Cardiac muscle cell (in vitro differentiated cells and primary cell): ENCODE measurements around the gene LDB2. TPM values are rescaled to one million over a fixed set of nuclear protein-coding genes. Genes with fewer than 3 reads are reported as not detected.

ENCODE experiments used
- DNase-seq, 2 donors: peaks; one replicate each; pipeline versions ENCODE4 v3.0.0 to v3.0.0-alpha.2; 2010 to 2017; ENCODE audit warnings: low read depth in 1 of 2, low spot score in 1 of 2
- H3K27ac ChIP-seq: fragments of 200-600 bp; sonication (generic); 2 replicates; pipeline ENCODE4 v1.5.1; 2016
- H3K27me3 ChIP-seq: fragments of 200-600 bp; sonication (generic); 2 replicates; pipeline ENCODE4 v1.6.0; 2016; ENCODE audit warnings: control low read depth
- H3K36me3 ChIP-seq: fragments of 200-600 bp; sonication (generic); 2 replicates; pipeline ENCODE4 v1.5.1; 2016; ENCODE audit warnings: control low read depth
- H3K4me1 ChIP-seq: fragments of 200-600 bp; sonication (generic); 2 replicates; pipeline ENCODE4 v1.8.1; 2017; ENCODE audit warnings: low read depth, mild to moderate bottlenecking, mixed run types
- H3K4me3 ChIP-seq: fragments of 200-600 bp; sonication (generic); 2 replicates; pipeline ENCODE4 v1.5.1; 2016; ENCODE audit warnings: mild to moderate bottlenecking
- H3K9me3 ChIP-seq: fragments of 200-600 bp; sonication (generic); 2 replicates; pipeline ENCODE4 v1.5.1; 2017; ENCODE audit warnings: low read depth, mild to moderate bottlenecking, control low read depth
- polyA plus RNA-seq: library from polyadenylated mRNA; unstranded; fragments of >200 nt; fragmentation: Nextera tagmentation; extraction: Ambion mirVana; gene quantifications from 2 replicates; pipeline ENCODE4 v1.2.1, GENCODE V29; 2016
- total RNA-seq: library from RNA; depleted of rRNA; stranded (reverse); fragments of >200 nt; gene quantifications from 2 replicates; pipeline ENCODE4 v1.2.3, GENCODE V29; 2016
- TF ChIP-seq, protein P1 (sequence below): IDR thresholded peaks from 2 replicates; pipeline ENCODE4 v1.5.1; 2012; ENCODE audit warnings: low read depth, mild to moderate bottlenecking, low read length

LDB2 gene
- total and polyA plus RNA-seq, 2 experiments from 2014 or later, result 10.4 to 12.4 TPM

- H3K27ac ChIP-seq, result no peak overlapping the region
- H3K9me3 ChIP-seq, result no peaks in the 10 kb centered on the region
- H3K4me3 ChIP-seq, result no peak overlapping the region
- peaks cover 6% of the 10 kb centered on the region for H3K4me1 ChIP-seq
- peak in 1 of 2 donors; percentile 46 for DNase-seq
- TF ChIP-seq, protein P1, sequence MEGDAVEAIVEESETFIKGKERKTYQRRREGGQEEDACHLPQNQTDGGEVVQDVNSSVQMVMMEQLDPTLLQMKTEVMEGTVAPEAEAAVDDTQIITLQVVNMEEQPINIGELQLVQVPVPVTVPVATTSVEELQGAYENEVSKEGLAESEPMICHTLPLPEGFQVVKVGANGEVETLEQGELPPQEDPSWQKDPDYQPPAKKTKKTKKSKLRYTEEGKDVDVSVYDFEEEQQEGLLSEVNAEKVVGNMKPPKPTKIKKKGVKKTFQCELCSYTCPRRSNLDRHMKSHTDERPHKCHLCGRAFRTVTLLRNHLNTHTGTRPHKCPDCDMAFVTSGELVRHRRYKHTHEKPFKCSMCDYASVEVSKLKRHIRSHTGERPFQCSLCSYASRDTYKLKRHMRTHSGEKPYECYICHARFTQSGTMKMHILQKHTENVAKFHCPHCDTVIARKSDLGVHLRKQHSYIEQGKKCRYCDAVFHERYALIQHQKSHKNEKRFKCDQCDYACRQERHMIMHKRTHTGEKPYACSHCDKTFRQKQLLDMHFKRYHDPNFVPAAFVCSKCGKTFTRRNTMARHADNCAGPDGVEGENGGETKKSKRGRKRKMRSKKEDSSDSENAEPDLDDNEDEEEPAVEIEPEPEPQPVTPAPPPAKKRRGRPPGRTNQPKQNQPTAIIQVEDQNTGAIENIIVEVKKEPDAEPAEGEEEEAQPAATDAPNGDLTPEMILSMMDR, result no peak
- H3K36me3 ChIP-seq, result no peaks in the 10 kb centered on the region
- H3K27me3 ChIP-seq, result no peaks in the 10 kb centered on the region
Measured at GRCh38 chr4:16677001-16677944, 221.2 kb downstream of the LDB2 start.

DNA sequence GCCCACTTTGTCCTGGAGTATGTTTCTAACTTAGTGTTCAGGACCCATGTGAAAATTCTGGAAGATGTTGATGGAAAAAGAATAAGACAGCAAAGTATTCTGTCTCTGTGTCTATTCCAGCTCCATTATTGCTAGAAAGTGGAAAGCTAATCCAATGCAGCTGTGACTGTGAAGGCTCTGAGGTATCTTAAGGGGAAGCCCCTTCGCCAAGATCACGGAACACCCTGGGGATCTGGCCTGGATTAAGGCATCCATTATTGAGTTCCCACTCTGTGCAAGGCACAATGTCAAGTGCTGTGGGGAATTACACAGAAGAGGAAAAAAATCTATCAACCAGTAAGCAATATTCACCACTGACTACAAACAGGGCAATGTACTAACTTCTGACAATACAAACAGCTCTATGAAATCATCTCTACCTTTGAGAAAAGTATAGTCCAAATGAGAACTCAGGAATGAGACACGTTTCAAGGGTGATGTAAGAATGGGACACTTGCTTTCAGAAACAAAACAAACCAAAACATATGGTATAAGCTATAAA is 222.1 kb downstream of the LDB2 start:
- H3K36me3 ChIP-seq, result no peaks in the 10 kb centered on the region
- TF ChIP-seq, protein P1, result no peak
- no peak for DNase-seq
- H3K4me3 ChIP-seq, result no peak overlapping the region
- H3K4me1 ChIP-seq, result peaks cover 6% of the 10 kb centered on the region
- no peaks in the 10 kb centered on the region for H3K9me3 ChIP-seq
- no peak overlapping the region for H3K27ac ChIP-seq
- H3K27me3 ChIP-seq, result no peaks in the 10 kb centered on the region

- TF ChIP-seq, protein P1, result no peak
- Histone ChIP-seq H3K4me1 (no peaks in the 10 kb centered on the region), H3K9me3 (no peaks in the 10 kb centered on the region), H3K27me3 (no peaks in the 10 kb centered on the region), H3K27ac (no peak overlapping the region), H3K36me3 (no peaks in the 10 kb centered on the region), H3K4me3 (no peak overlapping the region)
- no peak for DNase-seq
Measured at GRCh38 chr4:16674082-16674481, 224.4 kb downstream of the LDB2 start.

GRCh38 chr4:16672421-16672820 is 226.0 kb downstream of the LDB2 start:
- TF ChIP-seq, protein P1, result no peak
- DNase-seq, result no peak
- no peaks in the 10 kb centered on the region for H3K27me3 ChIP-seq
- H3K36me3 ChIP-seq, result no peaks in the 10 kb centered on the region
- no peaks in the 10 kb centered on the region for H3K4me1 ChIP-seq
- no peak overlapping the region for H3K4me3 ChIP-seq
- no peak overlapping the region for H3K27ac ChIP-seq
- no peaks in the 10 kb centered on the region for H3K9me3 ChIP-seq

DNA sequence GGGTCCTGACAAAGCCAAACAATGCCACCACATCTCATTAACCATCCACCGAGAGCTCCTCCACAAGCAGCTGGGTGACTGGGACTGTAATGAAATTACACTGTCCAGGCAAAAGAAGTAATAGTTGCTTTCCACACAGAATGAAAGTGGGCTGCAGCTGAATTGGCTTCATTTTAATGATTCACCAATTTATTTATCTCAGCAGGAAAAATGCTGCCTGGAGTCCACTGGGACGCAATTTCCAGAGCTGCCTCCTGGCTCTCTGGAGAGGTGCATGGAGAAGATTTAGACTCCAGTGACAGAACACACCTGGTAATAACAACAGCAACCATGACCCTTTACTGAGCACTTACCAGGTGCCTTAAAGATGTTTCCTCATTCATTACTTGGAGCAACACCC is 226.7 kb downstream of the LDB2 start:
- no peak overlapping the region for H3K4me3 ChIP-seq
- TF ChIP-seq, protein P1, result no peak
- no peaks in the 10 kb centered on the region for H3K27me3 ChIP-seq
- H3K9me3 ChIP-seq, result no peaks in the 10 kb centered on the region
- no peaks in the 10 kb centered on the region for H3K36me3 ChIP-seq
- no peak overlapping the region for H3K27ac ChIP-seq
- DNase-seq, result no peak
- no peaks in the 10 kb centered on the region for H3K4me1 ChIP-seq
